B cell (primary cell): Measurements from ENCODE around the gene SGIP1. TPM values are rescaled to one million over a fixed set of nuclear protein-coding genes. Genes with fewer than 3 reads are reported as not detected.

ENCODE experiments used
- ATAC-seq: fragments of 200-7000 bp; cut with Tn5 transposase; one replicate; pipeline ENCODE4 v1.10.0; 2021; ENCODE audit warnings: low read depth, mild to moderate bottlenecking, moderate number of reproducible peaks, moderate library complexity
- CTCF ChIA-PET: fragments of 350-600 bp; sonication (Branson Sonifier 250); formaldehyde crosslinking; loops from one replicate; lab custom pipeline; 2021; ENCODE audit warnings: antibody characterized with exemption, inconsistent platforms; lab: Charles Lee
- POLR2A ChIA-PET: fragments of 350-600 bp; sonication (Branson Sonifier 250); formaldehyde crosslinking; loops from one replicate; lab custom pipeline; 2021; ENCODE audit warnings: antibody characterized with exemption; lab: Charles Lee
- DNase-seq: peaks from one replicate; pipeline ENCODE4 v3.0.0; 2013
- H2AFZ ChIP-seq: 2 replicates; pipeline ENCODE4 v1.6.1; 2012; ENCODE audit warnings: mild to moderate bottlenecking, low read depth, low read length; ENCODE audit not compliant: insufficient read depth, poor library complexity, severe bottlenecking
- H3K27ac ChIP-seq, 2 donors: 1 replicate in 1 of 2; 2 replicates in 1 of 2; pipeline ENCODE4 v1.5.1; 2012 to 2013; ENCODE audit warnings: low read length in 2 of 2, mild to moderate bottlenecking in 2 of 2, moderate library complexity in 1 of 2
- H3K27me3 ChIP-seq, 4 experiments: fragments of 200-600 bp in 1 of 4; sonication (generic) in 1 of 4; replicated peaks in 1 of 4; 1 replicate in 2 of 4; 2 replicates in 2 of 4; pipeline versions ENCODE4 v1.6.1 to v1.7.0; 2013 to 2016; ENCODE audit warnings: low read length in 3 of 4, mild to moderate bottlenecking in 2 of 4, mixed read lengths in 1 of 4, moderate library complexity in 1 of 4; ENCODE audit not compliant: insufficient read depth in 4 of 4, control insufficient read depth in 3 of 4; ENCODE audit errors: control extremely low read depth in 1 of 4
- H3K36me3 ChIP-seq, 2 experiments: replicated peaks in 1 of 2; 1 replicate in 1 of 2; 2 replicates in 1 of 2; pipeline versions ENCODE4 v1.6.1 to v1.7.1; 2013; ENCODE audit warnings: low read length in 1 of 2; ENCODE audit not compliant: insufficient read depth in 2 of 2, control insufficient read depth in 1 of 2; ENCODE audit errors: control extremely low read depth in 1 of 2, extremely low read depth in 1 of 2
- H3K4me1 ChIP-seq, 2 donors: fragments of 200-600 bp in 1 of 2; sonication (generic) in 1 of 2; 1 replicate in 1 of 2; 2 replicates in 1 of 2; pipeline versions ENCODE4 v1.5.1 to v1.6.1; 2013 to 2017; ENCODE audit warnings: low read length in 2 of 2; ENCODE audit not compliant: control insufficient read depth in 2 of 2, insufficient read depth in 2 of 2
- H3K4me2 ChIP-seq: replicated peaks from 2 replicates; pipeline ENCODE3; 2012; ENCODE audit warnings: mild to moderate bottlenecking, low read depth, low read length; ENCODE audit not compliant: poor library complexity, severe bottlenecking
- H3K4me3 ChIP-seq, 5 experiments: fragments of 200-600 bp in 1 of 5; sonication (generic) in 1 of 5; 1 replicate in 3 of 5; 2 replicates in 2 of 5; pipeline versions ENCODE4 v1.5.1 to v1.7.0; 2011 to 2016; ENCODE audit warnings: low read length in 4 of 5, mild to moderate bottlenecking in 4 of 5, low read depth in 2 of 5, control low read depth in 1 of 5, moderate library complexity in 1 of 5; ENCODE audit not compliant: insufficient read depth in 1 of 5; ENCODE audit errors: control extremely low read depth in 1 of 5, extremely low read depth in 1 of 5
- H3K79me2 ChIP-seq: fragments of 200-600 bp; sonication (generic); one replicate; pipeline ENCODE4 v1.6.0; 2016; ENCODE audit warnings: low read length; ENCODE audit not compliant: control insufficient read depth, insufficient read depth
- H3K9ac ChIP-seq: fragments of 200-600 bp; sonication (generic); 2 replicates; pipeline ENCODE4 v1.6.1; 2017; ENCODE audit warnings: mild to moderate bottlenecking, low read length, moderate library complexity
- H3K9me3 ChIP-seq, 3 donors: one replicate each; pipeline versions ENCODE4 v1.6.1 to v1.7.1; 2013; ENCODE audit warnings: low read length in 2 of 3; ENCODE audit not compliant: control insufficient read depth in 2 of 3, insufficient read depth in 1 of 3; ENCODE audit errors: control extremely low read depth in 1 of 3
- H4K20me1 ChIP-seq: 2 replicates; pipeline ENCODE4 v1.6.0; 2012; ENCODE audit warnings: mild to moderate bottlenecking, low read length; ENCODE audit not compliant: insufficient read depth, control insufficient read depth, poor library complexity, severe bottlenecking
- H3K27ac Mint-ChIP-seq: one replicate; pipeline ENCODE4 v1.8.0; 2021; ENCODE audit warnings: mixed read lengths
- H3K27me3 Mint-ChIP-seq: one replicate; pipeline ENCODE4 v1.8.0; 2021; ENCODE audit warnings: mixed read lengths
- H3K4me1 Mint-ChIP-seq: one replicate; pipeline ENCODE4 v1.8.0; 2021; ENCODE audit warnings: mixed read lengths
- H3K4me3 Mint-ChIP-seq: one replicate; pipeline ENCODE4 v1.8.0; 2021; ENCODE audit warnings: mixed read lengths
- H3K9me3 Mint-ChIP-seq: one replicate; pipeline ENCODE4 v1.8.0; 2022; ENCODE audit warnings: mixed read lengths; ENCODE audit not compliant: insufficient read depth
- CTCF ChIP-seq: fragments of 200-600 bp; IDR thresholded peaks from one replicate; pipeline ENCODE4 v1.8.0; 2022; ENCODE audit warnings: antibody characterized with exemption, mild to moderate bottlenecking
- EZH2 ChIP-seq: IDR thresholded peaks from 2 replicates; pipeline ENCODE4 v1.6.1; 2012; ENCODE audit warnings: borderline replicate concordance, low read depth, mild to moderate bottlenecking, moderate library complexity, low read length; ENCODE audit not compliant: insufficient read depth, poor library complexity, severe bottlenecking
- WGBS: methylation state at CpG from one replicate; pipeline ENCODE4 v1.1.5; 2013; ENCODE audit warnings: missing lambda C conversion rate; ENCODE audit not compliant: insufficient coverage; 5-methylcytosine and 5-hydroxymethylcytosine counted together
- intact Hi-C: fragments of 100-400 bp; cut with micrococcal nuclease; formaldehyde crosslinking; loops from one replicate; pipeline ENCODE4 v1.10.0; 2022
- polyA plus RNA-seq: library from polyadenylated mRNA; depleted of rRNA; stranded (reverse); fragments of >200 nt; gene quantifications from 2 replicates; pipeline ENCODE4 v1.2.3, GENCODE V29; 2012
- total RNA-seq, 2 donors: library from RNA; stranded (reverse); fragments of 120-200 nt in 1 of 2; gene quantifications; 1 replicate in 1 of 2; 2 replicates in 1 of 2; pipeline versions ENCODE4 v1.2.3 to v1.2.4, GENCODE V29; 2013 to 2022

Gene SGIP1
- total and polyA plus RNA-seq, 2 donors (not counting 1 experiment from before 2014, with no cell fraction given): not detected

- Mint-ChIP-seq H3K27ac (no peak overlapping the region), H3K9me3 (no peaks in the 10 kb centered on the region), H3K27me3 (peaks cover 8% of the 10 kb centered on the region), H3K4me3 (no peak overlapping the region), H3K4me1 (no peaks in the 10 kb centered on the region)
- Histone ChIP-seq H3K4me3 (no peak overlapping the region), H3K9ac (no peak overlapping the region), H3K27me3 (peaks cover 0 to 2% (median 0%) of the 10 kb centered on the region in 4 experiments), H4K20me1 (no peaks in the 10 kb centered on the region), H3K4me1 (no peaks in the 10 kb centered on the region), H3K9me3 (no peaks in the 10 kb centered on the region), H3K4me2 (no peak overlapping the region), H3K27ac (no peak overlapping the region), H3K79me2 (no peaks in the 10 kb centered on the region), H3K36me3 (no peaks in the 10 kb centered on the region), H2AFZ (no peak overlapping the region)
- 95% methylated on average over 2 of the region's 4 CpGs for WGBS
- ChIA-PET POLR2A (no interaction called here), CTCF (no interaction called here)
- no peak for ATAC-seq
- intact Hi-C loops: no loop called here
- TF ChIP-seq CTCF (no peak), EZH2 (no peak)
- no peak for DNase-seq
These were observed 25.6 kb downstream of the SGIP1 start for GRCh38 chr1:66559517-66559916.

- no peaks in the 10 kb centered on the region for H3K4me1 ChIP-seq
- peaks cover 2% of the 10 kb centered on the region for H3K9me3 Mint-ChIP-seq
- no peak for TF ChIP-seq CTCF
- TF ChIP-seq EZH2: no peak
- H3K4me3 ChIP-seq: no peak overlapping the region
- WGBS: 22% methylated on average over 1 of the region's 3 CpGs
- peaks cover 0 to 2% (median 0%) of the 10 kb centered on the region in 4 experiments for H3K27me3 ChIP-seq
- H2AFZ ChIP-seq: no peak overlapping the region
- DNase-seq (no peak), ATAC-seq (no peak)
- no peaks in the 10 kb centered on the region for H3K79me2 ChIP-seq
- H3K4me3 Mint-ChIP-seq: no peak overlapping the region
- ChIA-PET POLR2A (no interaction called here), CTCF (no interaction called here)
- H3K9ac ChIP-seq: no peak overlapping the region
- H3K27ac Mint-ChIP-seq: no peak overlapping the region
- H3K9me3 ChIP-seq: no peaks in the 10 kb centered on the region
- intact Hi-C loops: no loop called here
- no peak overlapping the region for H3K4me2 ChIP-seq
- peaks cover 9% of the 10 kb centered on the region for H3K27me3 Mint-ChIP-seq
- no peaks in the 10 kb centered on the region for H3K36me3 ChIP-seq
- no peak overlapping the region for H3K27ac ChIP-seq
- H3K4me1 Mint-ChIP-seq: no peaks in the 10 kb centered on the region
- H4K20me1 ChIP-seq: no peaks in the 10 kb centered on the region
These were observed 28.6 kb downstream of the SGIP1 start for GRCh38 chr1:66562561-66562960.
